Activated CD8-positive, alpha-beta memory T cell treated with anti-CD3 and anti-CD28 coated beads for 48 hours (primary cell): Measurements from ENCODE around the gene CTSZ.
"Not testable (repeated sequence)": the region's sequence is repeated elsewhere in the genome, so short reads cannot be mapped to it uniquely, and the experiment has no call there.

Experiments used
- DNase-seq, 3 experiments: peaks; one replicate each; pipeline ENCODE4 v3.0.0-alpha.2; 2020; ENCODE audit warnings: low read depth in 2 of 3, low spot score in 2 of 3

The CTSZ gene

DNA sequence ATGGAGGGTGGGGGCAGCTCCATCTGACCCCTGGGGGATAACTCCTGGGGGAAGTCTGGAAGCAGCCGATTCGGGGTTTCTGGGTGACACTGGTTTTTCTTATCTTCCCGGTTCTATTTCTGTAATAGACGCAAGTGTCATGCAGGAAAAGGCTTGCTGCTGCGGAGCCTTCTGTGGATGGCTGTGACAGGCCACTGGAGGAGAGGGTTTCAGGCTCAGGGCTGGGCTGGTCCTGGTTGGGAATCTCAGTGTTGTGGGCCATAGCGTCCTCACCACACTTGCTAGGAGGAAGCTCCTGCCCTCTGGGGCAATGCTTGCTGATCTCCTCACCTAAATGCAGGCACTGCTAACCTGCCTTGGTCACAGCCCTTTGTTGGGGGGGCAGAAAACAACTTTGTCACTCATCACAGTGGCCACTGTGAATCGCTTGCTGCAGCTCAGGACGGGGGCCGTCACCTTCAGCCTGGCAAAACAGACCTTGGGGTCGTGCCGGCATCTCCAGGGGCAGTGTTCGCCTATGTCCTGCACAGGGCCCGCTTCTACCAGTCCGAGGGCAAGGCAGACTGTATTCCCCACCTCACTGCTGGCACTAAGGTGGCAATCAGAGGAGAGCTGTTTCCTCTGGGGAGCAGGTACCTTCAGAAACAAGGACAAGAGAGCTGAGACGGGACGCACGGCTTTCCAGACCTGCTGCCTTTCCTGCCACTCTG is 7.8 kb upstream of the CTSZ start:
- no peak for DNase-seq

DNA sequence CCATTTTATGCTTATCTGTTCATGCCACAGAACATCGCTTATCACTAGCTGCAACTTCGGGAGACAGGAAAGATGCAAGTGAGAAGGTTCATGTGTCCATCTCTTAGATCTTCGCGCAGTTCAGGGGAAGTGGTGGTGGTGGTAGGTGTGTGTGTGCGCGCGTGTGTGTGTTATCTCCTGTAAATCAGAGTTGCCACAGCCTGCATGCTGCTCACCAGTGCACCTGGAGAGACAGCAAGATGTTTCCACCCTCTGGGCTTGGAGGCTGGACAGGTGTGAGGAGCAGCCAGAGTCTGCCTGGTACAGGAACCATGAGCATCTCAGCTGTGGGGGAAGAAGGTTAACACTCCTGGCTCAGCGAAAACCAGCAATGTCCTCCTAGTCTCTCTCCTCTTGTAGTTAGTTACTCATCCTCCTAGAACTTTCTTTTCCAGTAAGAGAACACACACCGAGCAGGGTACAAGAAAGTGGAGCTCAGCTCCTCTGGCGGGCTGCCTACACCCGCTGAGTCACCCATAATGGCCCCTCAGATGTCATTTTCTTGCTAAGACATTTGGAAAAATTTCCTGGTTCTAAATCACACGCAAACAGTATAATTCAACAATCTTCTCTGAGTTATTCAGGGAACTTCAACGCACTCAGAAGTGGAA is 7.0 kb upstream of the CTSZ start:
- no peak for DNase-seq

DNA sequence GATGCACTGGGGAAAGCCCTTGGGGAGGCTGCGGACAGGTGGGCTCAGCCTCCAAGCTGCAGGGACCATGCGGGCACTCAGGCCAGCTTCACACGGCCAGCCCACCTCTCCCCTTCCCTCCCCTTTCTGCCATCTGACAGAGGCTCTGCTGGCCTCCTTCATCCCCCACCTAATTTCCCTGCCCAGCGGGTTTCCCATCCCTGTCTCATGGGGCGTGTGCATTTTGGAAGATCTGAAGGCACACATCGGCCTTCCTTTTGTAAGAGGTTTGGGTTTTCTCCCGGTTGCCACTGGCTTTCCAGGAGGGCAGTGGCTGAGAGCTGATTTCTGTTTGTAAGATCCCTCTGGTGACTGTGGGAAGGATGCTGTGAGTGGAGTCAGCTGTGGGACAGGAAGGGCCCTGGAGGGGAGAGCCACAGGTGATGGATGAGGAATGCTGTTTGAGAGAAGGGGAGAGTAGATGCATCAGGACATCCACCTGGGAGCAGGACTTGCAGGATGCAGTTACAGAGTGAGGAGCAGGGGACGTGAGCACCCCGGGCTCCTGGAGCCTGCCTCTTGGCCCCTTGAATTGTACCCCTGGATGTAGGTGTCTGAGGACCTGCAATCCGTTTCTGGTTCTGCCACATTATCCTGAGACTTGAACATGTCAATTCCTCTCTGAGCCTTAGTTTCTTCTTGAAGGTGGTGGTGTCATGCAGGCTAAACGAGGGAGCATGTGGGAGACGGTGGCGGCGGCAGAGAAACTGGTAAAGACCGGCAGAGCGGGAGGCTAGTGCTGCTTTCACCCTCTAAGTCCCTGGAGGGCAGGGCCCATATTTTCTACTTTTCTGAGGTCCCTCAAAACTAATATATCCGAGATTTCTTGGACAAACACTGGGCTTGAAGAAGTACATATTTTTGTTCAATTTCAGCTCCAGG is 6.2 kb upstream of the CTSZ start:
- DNase-seq: no peak

DNA sequence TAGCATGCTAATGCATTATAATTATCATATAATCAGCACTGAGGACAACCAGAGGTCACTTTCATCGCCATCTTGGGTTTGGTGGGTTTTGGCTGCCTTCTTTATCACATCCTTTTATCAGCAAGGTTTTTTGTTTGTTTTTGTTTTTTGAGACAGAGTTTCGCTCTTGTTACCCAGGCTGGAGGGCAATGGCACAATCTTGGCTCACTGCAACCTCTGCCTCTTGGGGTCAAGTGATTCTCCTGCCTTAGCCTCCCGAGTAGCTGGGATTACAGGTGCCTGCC is 4.8 kb upstream of the CTSZ start:
- not testable (repeated sequence) for DNase-seq

DNA sequence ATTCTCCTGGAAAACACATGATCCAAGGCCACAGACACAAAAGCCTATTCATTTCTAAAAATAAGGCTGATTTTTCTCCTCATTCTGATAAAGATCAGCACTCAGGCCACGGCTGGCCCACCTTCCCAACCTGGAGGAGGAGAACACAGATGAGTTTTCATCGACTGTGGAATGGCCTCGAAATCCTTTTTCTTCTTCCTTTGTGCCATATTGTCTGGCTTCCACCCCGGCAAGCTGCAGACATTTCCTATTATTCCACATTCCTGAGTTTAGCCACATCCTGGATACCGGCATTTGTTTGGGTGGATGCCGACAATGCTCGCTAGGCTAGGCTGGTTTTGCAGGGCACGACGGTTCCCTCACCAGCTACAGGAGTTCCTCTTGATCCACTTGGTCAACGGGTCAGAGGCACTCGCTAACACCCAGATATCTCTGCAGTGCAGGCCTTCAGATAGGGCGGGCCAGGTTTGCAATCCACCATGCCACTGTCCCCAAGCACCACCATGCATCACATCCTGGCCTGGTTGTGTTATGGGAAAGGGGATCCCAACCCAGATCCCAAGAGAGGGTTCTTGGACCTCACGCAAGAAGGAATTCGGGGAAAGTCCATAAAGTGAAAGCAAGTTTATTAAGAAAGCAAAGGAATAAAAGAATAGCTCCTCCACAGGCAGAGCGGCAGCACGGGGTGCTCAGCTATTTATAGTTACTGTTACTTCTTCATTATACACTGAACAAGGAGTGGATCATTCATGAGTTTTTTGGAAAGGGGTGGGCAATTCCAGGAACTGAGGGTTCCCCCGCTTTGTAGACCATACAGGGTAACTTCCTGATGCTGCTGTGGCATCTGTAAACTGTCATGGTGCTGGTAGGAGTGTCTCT is 4.2 kb upstream of the CTSZ start:
- DNase-seq: no peak

DNA sequence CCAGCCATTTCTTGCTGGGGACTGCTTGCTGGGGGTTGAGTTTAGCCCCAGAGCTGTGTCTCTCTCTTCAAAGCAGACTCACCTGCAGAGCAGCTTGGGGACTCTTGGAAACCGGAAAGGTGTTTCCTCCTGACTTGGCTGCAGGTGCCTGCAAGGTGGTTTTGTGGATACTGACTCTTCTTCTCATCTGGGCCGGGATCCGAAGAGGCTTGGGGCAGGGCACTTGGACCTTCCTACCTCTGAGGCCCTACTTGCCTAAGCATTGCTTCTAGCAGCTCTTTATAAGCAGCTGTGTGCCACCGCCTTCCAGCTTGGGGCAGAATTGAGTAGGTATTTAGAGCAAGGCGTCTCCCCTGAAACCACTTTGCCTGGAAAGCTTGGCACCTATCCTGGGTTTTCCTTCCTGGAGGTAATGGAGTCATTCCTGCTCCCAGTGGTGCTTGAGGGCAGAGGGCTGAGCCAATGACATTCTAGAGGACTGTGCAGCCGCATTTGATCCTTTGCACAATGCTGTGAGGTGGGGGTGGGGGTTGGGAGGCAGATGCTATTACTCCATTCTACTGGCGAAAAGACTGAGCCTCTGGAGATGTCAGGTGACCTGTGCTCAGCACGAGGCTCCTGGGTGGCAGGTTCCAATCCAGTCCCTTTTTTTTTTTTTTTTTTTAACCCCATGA is 3.4 kb upstream of the CTSZ start:
- no peak for DNase-seq

DNA sequence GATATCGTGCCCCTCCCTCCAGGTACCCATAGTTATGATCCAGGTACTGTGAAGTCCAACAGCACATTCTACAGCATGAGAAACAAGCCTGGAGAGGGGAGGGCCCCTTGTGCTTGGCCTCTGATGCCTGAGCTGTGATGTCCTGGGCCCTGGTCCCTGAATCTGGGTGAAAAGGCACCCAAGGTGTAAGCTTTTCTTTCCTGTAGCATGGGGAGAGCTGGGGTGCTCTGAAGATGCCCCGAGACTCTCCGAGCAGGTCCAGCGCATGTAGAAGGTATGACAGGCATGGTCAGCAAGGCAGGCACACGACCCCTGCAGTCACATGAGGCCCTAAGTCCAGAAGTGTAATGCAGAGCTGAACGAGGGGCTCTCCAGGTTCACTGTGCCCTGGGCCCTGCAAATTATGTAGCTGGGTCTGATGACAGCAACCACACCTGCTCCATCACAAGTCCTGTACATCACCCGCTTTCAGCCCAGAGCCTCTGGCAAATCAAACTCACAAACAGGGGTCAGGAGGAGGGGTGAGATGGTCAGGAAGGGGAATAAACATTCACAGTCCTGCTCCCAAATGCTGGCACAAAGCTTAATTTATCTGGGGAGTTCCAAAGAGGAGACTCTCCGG is 1.8 kb upstream of the CTSZ start:
- DNase-seq: no peak

DNA sequence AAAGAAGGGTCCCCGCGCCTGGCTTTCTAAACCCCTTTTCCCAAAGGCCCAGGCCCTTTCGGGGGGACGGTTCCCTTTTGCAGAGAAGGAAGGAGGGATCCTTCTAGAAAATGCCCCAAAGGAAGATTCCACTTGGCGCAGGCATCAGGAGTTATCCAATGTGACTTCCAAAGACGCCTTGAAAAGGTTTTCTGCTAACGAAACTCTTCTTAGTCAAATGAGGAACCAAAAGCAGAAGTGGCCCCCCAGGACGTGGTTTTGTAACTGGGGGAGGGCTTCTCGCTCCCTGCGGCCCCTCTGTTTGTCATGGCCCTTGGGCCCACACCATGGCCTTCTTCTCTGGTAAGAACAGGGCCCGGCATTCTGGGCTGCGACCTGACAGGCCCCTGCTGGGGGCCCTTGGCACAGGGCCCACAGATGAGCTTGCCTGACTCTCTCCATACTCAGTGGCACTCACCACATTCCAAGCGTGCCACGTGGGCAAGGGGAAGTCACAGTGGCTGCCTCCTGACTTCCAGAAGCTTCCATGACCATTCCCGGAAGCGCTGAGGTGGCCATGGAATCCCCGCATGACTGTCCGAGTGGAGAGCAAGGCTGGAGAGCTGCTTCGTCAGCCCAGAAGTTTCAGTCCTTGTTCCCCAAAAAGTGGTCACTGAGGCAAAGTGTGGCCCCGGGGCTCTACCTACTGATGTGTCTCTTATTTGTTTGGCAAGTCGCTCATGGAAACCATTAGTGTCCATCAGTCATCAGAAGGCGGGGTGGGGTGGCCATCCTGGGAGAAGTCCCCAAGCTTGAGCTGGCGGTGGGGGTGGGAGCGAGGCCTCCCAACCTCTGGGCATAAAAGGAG is 834 bp upstream of the CTSZ start:
- no peak for DNase-seq

DNA sequence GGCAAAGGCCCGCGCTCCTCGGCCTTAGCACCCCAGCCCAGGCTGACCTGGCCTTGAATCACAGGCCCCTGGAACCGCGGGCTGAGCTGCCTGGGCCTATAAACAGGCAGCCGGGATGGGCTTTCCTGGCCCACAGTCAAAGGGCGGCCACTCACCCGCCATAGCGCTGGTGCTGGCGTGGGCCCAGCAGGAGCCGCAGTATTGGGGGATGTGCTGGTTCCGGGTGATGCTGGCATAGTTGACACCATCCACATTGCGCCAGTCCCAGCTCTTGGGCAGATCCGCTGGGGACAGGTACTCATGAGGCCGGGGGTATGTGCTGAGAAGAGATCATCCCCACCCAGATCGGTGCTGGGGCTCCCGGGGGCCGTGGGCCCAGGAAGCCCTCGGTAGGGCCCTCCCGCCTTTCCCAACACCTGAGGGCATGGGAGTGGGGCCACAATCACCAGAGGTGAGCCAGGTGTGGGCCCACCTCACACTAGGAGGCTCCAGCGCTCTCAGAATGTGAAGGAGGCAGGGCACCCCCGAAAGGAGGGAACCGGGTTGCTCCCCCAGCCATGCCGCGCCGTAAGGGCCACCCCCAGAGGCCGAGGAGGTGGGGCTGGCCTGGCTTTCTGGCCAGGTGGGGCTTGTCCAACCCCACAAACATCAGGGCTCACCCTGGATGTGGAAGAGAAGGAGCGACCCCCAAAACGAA is 739 bp downstream of the CTSZ start:
- no peak for DNase-seq

DNA sequence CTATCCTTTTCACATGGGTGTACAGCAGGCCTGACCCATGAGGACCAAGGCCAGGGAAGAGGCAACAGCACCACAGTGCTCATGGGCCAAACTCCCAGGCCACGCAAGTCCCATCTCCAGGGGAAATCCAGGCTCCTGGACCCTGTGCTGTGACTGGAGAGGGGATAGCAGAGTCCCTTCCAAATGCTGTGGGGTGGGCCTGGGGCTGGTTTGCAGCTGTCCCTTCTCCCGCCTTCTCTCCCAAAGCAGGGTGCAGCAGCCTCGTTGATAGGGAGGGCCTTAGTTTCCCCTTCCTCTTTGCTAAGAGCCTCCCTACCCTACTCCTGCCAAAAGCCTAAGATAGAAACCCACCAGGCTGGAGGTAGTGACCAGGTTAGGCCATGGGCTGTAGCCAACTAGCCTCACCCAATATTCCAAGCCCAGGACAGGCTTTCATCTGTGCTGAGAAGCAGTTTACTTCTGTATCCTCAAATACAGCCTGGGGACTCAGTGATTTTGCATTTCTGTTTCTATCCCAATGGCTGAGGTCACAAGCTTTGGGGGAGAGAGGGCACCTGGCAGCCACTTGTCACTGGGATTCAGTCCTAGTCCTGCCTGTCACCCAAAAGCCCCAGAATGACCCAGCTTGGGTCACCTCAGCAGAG is 1.4 kb downstream of the CTSZ start:
- DNase-seq: no peak

DNA sequence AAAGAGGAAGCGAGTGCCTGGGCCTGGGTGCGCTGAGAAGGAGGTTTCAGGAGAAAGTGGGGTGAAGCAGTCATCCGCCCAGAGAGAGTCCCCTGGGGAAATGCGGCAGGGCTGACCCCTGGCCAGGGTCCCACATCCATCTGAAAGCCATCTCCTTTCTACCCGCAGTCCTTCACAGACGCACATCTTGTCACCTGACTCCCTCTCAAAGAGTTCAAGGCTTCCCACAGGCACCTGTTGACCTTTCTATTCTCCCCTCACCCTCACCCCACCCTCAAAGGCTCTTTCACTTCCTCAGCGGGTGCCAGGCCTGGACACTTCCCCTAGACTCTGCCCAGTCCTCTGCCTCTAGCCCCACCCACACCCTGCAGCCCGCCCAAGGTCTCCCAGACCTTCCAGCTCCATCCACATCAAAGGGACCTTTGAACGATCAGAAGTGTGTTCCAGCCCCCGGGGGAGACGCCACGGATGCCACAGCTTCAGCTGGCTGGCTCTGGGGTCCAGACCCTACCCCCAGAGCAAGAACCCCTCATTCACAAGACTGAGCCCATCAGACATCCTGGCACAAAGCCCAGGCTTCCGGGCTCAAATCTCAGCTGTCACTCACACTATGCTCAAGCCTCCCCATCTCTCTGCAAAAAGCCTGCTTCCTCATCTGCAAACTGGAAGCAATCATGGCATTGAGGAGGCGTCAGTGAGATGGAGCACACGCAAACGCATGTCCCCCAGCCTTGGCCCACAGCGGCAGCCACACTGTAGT is 2.1 kb downstream of the CTSZ start:
- no peak for DNase-seq

DNA sequence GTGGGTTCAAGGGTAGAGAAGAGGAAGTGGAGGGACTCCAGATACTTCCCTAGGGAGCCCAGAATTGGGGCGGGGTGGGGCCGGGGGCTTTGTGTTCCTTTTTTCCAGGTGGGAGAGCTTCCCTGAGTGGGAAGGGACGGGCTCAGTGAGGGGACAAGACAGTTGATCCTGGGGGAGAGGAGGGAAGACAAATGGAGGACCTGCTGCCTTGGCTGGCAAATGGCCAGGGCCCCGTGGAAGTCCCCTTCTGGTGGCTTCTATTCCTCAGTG is 2.6 kb downstream of the CTSZ start:
- DNase-seq: no peak

DNA sequence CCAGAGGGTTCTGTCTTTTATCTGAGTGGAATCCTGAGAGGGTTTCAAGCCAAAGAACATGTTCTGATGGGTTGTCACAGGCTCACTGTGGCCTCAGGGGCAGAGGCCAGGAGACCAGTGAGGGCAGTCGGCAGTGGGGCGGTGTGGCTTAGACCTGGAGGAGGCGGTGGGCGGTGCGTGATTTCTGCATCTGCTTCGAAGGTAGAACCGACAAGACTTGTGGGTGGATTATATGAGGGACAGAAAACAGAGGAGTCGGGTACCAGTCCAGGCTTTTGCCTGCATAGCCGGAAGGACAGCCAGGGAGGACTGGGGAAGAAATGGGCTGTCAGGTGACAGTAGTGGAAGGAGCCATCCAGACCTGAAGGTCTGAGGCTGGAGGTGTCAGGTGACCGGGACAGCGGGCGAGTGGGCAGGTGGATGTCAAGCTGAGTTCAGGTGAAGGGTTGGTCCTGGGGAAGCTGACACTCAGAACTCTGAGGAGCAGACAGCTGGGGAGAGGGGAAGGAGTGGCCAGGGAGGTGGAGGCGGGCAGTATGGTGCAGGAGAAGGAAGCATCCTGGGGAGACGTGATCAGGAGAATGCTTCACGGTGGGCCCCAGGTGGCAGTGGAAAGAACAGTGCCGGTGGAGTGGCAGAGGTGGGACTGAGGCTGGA is 3.1 kb downstream of the CTSZ start:
- DNase-seq: no peak

DNA sequence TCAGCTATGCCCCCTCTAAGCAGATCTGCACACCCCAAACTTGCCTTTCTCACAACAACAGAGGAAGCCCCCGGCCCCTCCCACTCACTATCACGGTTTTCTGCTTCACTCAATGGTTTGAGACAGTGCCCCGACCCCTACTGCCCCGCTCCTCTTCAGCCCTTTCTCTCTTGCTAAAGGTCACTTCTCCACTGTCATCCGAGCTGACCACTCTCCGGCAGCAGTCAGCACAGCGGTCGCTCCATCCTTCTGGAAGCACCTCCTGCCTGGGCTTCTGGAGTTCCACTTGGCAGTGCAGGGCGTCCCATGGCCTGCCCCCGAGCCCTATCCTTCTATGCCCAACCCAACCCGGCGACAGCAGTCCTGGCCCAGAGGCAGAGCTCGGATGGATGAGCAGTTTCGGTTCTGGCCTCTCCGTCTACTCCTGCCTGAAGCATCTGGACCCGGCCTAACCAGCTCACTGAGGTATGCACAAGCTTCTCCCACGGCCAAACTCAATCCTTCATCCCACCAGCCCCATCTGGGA is 4.1 kb downstream of the CTSZ start:
- DNase-seq: no peak

DNA sequence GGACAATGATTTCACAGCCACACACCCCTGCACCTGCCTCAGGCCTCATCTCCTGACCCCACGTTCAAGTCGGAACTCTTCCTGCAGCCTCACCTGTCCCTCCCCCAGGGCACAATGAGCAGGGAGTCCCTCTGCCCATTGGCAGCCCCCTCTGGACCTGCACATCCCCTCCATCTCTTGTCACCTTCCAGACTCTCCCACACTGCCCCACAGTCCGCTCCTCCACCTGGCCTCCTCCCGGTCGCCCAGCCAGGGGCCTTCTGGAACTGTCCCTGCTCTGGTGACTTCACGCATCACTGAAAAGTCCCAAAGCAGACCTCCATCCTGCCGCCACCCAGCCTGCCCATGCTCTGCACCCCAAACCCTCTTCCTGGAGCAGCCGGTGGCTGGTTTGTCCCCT is 4.7 kb downstream of the CTSZ start:
- no peak for DNase-seq

DNA sequence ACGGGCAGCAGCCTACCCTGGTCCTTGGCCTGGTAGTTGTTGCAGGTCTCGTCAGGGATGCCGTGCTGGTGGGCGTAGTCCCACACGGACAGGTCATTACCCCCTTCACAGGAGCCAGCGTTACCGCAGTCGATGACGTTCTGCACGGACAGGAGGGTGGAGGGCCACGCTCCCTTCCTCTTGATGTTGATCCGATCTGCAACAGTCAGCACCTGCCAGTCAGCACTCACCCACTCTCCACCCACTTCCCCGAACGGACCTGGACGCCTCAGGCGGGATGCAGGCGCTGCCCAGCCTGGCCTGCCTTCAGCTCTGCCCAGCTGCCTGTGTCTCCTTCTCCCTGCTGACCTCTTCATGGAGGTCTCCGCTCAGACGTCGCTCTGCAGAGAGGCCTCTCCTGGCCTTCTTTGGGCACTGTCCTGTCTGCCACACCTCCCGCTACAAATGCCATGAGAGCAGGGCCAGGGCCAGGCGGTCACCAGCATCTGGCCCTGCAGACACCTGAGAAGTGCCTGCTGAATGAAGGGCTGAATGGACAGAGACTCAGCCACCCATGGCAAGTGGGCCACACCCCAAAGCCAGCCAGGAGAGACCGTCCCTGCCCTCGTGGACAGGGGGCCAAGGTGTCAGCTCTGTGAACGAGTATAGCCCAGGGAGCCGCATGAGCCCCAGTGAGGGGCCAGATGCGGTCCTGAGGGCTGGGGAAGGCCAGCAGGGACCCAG is 5.4 kb downstream of the CTSZ start:
- DNase-seq: no peak
